AG10803 (cell line): Measurements from ENCODE around the gene GIPC2.
"Not testable (repeated sequence)": the region's sequence is repeated elsewhere in the genome, so short reads cannot be mapped to it uniquely, and the experiment has no call there.

Experiments used
- DNase-seq: peaks from one replicate; pipeline ENCODE4 v3.0.0; 2010; ENCODE audit warnings: low read depth
- H3K4me3 ChIP-seq: 2 replicates; pipeline ENCODE4 v1.5.1; 2011; ENCODE audit warnings: mild to moderate bottlenecking, low read length, control low read depth
- TF ChIP-seq, protein P1 (sequence below): conservative IDR thresholded peaks from 2 replicates; pipeline ENCODE4 v1.5.1; 2011; ENCODE audit warnings: mild to moderate bottlenecking, low read length, control low read depth, inconsistent platforms

GIPC2 gene

DNA sequence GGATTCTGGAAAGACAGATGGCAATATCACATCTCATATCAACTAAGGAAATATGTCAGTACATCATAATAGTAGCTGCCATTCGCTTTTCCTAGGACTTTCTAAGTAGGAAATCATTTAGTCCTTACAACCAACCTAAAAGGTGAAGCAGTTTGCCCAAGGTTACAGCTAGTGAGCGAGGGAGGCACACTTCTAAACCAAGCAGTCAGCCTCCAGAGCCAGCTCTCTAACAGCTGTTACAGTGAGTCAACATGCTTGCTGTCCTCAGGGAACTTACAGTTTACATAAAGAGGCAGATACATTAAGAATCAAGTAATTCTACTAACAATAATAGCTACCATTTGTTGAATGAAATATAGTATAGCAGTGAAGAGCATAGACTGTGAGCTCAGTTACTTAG is 57.1 kb downstream of the GIPC2 start:
- TF ChIP-seq, protein P1, sequence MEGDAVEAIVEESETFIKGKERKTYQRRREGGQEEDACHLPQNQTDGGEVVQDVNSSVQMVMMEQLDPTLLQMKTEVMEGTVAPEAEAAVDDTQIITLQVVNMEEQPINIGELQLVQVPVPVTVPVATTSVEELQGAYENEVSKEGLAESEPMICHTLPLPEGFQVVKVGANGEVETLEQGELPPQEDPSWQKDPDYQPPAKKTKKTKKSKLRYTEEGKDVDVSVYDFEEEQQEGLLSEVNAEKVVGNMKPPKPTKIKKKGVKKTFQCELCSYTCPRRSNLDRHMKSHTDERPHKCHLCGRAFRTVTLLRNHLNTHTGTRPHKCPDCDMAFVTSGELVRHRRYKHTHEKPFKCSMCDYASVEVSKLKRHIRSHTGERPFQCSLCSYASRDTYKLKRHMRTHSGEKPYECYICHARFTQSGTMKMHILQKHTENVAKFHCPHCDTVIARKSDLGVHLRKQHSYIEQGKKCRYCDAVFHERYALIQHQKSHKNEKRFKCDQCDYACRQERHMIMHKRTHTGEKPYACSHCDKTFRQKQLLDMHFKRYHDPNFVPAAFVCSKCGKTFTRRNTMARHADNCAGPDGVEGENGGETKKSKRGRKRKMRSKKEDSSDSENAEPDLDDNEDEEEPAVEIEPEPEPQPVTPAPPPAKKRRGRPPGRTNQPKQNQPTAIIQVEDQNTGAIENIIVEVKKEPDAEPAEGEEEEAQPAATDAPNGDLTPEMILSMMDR: no peak
- no peak for DNase-seq
- no peak overlapping the region for H3K4me3 ChIP-seq

DNA sequence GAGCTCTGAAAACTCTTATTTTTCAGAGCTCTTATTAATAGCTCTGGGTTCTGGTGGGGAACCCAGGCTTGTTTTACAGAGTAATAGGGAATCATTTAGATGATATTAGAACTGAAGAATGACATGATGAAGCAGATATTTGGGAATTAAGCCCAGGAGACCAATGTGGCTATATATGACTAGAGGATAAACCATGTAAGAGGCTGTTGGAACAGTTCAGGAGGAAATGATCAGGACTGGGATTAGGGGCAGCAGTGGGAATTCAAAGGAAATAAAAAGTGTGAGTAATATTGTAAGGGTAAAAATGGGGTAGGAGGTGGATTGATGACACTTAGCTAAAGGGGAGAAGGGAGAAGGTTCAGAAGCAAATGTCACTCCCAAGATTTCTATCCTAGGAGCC is 58.6 kb downstream of the GIPC2 start:
- TF ChIP-seq, protein P1: no peak
- H3K4me3 ChIP-seq: no peak overlapping the region
- peak; percentile 79 for DNase-seq

DNA sequence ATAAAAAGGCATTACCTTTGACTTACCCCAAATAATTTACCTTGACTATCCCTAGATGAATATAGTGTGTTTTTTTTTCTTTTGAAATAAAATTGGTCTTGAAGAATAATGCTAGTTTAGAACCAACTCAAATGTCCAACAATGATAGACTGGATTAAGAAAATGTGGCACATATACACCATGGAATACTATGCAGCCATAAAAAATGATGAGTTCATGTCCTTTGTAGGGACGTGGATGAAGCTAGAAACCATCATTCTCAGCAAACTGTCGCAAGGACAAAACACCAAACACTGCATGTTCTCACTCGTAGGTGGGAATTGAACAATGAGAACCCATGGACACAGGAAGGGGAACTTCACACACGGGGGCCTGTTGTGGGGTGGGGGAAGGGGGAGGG is 63.9 kb downstream of the GIPC2 start:
- DNase-seq, H3K4me3 ChIP-seq: not testable (repeated sequence)

DNA sequence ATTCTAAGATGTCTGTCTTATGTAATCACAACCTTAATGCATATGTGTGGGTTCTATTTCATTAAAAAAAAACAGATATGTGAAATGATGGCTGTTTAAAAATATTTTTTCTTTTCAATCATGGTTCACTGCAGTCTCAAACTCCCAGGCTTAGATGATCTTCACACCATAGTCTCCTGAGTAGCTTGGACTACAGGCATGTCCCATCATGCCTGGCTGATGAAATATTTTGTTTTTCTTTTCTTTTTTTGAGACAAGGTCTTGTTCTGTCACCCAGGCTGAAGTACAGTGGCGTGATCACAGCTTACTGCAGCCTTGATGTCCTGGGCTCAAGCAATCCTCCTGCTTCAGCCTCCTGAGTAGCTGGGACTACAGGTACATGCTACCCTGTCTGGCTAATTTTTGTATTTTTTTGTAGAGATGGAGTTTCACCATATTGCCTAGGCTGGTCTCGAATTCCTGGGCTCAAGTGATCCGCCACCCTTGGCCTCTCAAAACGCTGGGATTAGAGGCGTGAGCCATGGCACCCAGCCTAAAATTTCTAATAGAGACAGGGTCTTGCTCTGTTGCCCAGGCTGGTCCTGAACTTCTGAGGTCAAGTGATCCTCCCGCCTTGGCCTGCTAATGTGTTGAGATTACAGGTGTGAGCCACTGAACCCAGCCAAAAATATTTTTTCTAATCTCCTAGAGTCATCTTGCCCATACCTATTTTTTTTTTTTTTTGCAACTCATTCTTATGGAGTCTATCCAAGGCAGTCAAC is 67.6 kb downstream of the GIPC2 start:
- TF ChIP-seq, protein P1: no peak
- DNase-seq: no peak
- H3K4me3 ChIP-seq: no peak overlapping the region

DNA sequence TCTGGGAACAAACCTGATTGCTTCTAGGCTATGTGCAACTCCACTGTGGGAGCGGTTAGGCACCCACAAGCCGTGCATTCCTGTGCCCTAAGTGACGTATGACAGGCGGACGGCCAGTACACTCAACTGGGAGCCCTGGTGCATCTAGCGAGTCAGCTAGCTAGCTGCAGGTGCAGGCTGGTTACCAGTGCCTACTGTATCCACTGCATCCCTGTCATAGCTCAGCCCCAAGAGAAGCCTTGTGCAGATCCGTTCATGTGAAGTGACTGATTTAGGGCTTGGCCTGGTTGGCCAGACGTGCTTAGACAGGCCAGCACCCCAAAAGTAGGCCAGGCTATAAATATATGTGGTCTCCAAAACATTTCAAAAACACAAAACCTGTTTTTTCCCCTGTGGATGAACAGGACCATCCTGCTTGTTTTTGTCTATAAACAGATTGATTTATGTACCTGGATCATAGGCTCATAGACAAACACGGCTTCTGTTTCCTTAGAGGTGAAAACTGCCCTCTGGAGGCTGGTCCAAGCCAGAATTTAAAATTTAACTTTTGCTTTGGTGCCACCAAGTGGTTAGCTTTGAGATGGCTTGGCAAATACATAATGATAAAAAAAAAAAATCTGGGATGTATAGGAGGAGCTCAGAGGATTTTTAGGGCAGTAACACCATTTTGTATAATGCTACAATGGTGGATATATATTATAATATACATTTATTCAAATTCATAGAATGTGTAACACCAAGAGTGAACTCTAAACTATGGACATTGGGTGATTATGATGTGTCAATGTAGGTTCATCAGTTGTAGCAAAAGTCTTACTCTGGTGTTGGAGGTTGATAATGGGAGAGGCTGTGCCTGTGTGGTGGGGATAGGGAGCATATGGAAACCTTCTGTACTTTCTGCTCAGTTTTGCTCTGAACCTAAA is 68.5 kb downstream of the GIPC2 start:
- H3K4me3 ChIP-seq: no peak overlapping the region

DNA sequence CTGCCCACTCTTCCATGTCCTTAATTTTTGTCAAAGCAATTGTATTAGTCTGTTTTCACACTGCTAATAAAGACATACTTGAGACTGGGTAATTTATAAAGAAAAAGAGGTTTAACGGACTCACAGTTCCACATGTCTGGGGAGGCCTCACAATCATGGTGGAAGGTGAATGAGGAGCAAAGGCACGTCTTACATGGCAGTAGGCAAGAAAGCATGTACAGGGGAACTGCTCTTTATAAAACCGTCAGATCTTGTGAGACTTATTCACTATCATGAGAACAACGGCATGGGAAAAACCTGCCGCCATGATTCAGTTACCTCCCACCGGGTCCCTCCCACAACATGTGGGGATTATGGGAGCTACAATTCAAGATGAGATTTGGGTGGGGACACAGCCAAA is 74.7 kb downstream of the GIPC2 start:
- not testable (repeated sequence) for H3K4me3 ChIP-seq, DNase-seq

More for the DNA sequence above, 68.5 kb downstream of the GIPC2 start:
- peak; percentile 75 for DNase-seq
- TF ChIP-seq, protein P1: peak; percentile 97

DNA sequence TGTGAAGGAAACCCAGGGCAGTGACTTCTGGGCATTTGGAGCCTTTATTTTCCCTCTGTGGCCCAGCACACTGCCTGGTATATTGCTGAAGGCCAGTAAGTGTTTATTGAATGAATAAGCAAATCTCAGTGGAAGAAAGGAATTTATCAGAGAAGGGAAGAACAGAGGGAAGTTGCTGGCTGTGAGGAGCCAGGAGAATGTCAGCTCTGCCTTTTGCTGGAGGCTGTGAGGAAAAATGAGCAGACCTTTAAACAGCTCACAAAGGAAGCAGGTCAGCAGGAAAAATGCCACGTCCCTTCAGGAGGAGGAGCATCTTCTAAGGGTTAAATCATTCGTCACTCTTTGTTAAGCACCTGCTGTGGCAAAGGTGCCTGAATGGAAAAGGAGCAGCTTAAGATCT is 75.9 kb downstream of the GIPC2 start:
- TF ChIP-seq, protein P1: no peak
- no peak overlapping the region for H3K4me3 ChIP-seq
- DNase-seq: no peak

DNA sequence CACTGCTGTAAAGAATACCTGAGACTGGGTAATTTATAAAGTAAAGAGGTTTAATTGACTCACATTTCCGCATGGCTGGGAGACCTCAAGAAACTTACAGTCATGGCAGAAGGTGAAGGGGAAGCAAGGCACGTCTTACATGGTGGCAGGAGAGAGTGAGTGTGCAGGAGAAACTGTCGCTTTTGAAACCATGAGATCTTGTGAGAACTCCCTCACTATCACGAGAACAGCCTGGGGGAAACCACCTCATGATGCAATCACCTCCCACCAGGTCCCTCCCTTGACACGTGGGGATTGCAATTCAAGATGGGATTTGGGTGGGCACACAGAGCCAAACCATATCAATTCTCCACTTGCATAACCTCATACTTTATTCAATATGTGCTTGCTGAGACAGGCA is 76.6 kb downstream of the GIPC2 start:
- TF ChIP-seq, protein P1: no peak
- DNase-seq: no peak
- H3K4me3 ChIP-seq: no peak overlapping the region
